Globus pallidus (tissue), 1 donor: Measurements from ENCODE around the gene DDX25.

Experiments used
- DNase-seq: peaks from one replicate; pipeline ENCODE4 v3.0.0-alpha.2; 2015; ENCODE audit warnings: low spot score

DDX25 gene

DNA sequence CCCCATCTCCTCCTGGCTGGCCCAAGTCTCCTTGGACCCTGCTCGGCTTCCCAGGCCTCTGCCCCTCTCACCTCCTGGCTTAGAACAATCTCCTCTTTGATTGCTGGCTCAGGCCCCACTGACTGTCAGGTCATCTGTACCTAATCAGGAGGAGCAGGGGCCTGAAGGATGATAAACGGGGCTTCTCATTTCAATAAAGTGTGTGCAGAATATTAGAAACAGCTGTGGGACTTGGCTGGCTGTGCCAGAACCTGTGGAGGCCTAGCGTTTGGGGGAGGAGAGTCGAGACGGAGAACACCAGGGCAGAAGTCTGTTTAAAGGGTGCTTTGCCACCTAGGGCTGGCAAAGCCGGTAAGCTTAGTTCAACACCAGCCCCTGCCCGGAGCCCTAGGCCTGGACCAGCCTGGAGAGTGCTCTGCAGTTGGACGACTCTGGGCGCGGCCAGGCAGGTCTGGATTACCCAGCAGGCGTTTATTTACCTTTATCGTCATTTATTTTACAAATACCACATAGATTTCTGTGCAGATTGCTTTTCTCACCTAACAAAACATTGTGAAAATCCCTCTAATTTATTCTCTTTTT lies 31.4 kb downstream of the DDX25 start:
- no peak for DNase-seq

DNA sequence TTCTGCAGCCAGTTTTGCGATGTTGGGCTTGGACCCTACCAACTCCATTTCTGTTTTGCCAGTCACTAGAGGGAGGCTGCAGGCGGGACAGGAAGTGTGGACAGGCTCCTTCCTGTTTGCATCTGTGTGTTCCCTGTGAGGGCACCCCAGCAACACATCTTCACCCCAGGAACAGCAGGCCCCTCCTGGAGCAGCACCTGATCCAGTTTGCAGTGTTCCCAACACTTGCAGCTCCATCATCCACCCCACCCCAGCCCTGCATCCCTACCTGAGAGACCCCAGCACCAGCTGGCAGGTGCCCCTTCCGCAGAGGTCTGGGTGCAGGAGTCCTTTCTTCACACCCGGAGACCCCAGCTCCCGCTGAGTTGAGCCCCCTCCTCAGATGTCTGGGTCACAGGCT lies 34.1 kb downstream of the DDX25 start:
- DNase-seq, result no peak

DNA sequence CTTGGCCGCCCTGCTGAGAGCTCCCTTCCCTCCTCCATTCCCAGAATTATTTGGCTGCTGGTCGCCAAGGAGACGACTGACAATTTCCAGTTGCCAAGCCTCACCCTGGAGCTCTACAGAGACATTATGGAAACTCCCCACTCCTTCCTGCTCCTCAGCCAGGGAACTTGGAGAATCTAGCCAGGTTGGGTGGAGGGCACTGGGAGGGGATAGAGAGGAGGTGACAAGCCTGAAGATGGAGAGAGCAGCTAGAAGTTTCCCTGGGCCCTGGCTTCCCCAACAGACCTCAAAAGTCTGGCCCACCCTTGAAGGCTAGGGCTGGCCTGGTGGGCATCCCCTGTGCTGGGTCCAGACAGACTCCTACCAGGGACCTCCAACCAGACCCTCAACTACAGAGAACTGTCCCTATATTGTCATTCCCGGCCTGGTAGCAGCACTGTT lies 34.8 kb downstream of the DDX25 start:
- no peak for DNase-seq

DNA sequence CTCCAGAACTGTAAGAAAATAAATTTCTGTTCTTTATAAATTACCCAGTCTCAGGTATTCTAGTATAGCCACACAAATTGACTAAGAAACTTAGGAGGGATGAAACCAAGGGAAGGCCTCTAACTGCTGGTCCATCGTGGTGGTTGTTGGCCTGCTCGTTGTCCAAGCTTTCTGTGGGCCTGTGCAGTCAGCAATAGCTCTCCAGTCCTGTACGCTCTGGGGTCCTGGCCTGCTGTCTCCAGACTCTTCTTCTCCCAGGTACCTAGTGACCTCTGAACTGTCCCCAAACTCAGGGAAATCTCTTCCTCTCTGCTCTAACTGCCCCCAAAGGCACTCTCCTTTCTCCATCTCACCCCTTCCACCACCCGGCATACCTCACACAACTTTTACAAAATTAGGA lies 35.8 kb downstream of the DDX25 start:
- DNase-seq, result no peak

DNA sequence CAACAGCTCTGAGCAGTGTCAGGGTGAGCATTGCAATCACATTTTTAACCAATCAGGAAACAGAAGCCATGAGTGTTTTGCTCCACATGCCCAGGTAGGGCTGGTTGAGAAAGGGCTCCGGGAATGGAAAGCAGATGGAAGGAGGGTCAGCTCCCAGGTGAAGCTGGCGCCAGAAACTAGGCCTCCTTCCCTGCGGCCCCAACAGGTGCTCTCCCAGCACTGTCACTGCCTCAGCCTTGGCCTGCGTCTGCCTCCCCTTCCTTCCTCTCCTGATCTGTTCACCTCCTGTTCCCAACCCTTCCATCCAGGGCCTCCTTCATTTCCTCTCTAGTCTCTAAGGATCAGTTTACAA lies 36.9 kb downstream of the DDX25 start:
- no peak for DNase-seq

DNA sequence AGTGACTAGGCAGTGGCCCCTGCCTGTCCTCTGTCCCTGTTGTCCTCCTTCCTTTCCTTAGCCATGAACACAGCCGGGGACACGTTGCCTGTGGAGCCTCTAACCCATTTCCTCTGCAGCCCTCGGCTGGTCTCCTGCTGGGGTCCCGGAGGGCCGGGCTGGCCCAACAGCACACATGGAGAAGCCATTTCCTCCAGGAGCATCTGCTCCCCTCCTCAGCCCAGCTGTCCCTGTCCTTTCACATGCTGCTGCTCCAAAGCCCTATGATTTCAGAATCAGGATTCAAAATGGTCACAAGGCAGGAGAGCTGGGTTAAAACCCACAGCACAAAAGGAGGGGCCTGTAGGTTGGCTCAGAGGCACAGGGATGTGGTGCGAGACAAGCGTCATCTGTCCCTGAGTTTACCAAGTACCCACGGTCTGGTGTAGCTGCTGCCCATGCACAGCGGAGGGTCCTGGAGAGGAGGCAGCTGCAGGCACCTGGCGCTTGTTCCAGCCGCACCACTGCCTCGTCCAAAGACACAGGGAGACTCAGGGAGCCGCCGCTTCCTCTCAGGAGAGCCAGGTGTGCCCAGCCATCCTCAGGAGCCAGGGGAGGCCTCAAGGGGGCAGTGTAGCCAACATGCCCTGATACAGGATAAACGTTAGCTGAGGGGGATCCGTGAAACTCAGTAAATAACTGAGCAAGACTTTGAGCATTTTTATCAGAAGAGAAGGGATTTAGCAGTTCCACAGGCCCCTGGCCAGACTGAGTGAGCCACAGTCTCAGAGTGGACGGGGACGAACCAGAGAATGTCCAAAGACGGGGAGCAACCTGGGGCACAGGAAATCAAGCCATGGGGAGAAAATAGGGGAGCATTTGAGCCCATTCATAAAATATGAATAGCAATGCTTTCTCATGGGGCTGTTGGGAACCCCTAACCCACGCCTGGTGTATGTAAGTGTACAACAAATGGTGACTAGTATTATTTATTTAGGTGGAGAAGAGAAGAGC lies 37.6 kb downstream of the DDX25 start:
- no peak for DNase-seq

DNA sequence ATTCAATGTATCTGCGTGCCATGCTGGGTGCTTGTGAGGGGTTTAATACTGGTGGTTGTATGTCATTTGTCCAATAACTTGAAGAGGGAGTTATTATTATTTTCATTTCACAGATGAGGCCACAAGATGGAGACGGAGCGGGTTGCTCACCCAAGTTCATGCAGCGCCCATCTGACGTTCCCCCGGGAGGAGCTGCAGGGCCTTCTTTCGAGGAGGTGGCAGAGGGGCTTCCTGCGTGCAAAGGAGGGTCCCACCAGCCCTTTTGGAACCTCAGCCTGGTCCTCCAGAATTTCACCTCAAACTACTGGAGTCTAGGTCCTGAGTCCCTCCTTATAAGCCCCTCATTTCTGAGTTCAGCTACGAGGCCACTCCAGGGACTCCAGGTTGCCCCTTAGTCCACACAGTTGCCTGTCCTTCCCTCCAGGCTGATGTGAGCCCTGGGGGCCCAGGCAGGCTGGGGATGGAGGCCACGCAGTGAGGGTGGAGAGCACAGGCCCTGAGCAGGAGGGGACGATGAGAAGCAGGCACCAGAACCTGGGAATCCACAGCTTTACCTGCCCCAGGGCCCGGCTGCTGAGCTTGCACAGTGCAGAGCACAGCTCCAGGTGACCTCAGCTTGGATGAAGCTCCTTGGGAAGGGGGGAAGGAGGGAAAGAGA lies 38.6 kb downstream of the DDX25 start:
- DNase-seq, result no peak

DNA sequence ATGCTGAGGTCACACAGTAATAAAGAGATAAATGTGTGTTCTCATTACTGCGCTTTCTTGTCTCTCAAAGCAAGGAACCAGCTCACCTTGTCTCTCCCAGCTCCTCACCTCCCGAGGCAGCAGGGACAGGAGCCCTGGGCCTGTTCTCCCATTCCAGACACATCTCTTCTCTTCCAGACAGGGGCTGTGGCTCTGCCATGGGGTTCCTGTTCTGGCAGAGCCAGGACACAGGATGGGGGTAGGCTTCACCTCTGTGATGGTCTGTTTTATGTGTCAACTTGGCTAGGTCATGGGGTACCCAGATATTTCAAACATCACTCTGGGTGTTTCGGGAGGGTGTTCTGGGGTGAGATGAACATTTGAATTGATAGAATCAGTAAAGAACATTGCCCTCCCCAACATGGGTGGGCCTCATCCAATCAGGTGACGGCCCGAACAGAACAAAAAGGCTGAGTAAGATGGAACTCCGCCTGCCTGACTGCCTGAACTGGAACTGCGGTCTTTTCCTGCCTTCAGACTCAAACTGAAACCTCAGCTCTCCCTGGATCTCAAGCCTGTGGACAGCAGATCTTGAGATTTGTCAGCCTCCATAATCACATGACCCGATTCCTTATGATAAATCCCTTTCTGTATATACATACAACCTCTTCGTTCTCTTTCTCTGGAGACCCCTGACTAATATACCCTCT lies 39.5 kb downstream of the DDX25 start:
- no peak for DNase-seq

DNA sequence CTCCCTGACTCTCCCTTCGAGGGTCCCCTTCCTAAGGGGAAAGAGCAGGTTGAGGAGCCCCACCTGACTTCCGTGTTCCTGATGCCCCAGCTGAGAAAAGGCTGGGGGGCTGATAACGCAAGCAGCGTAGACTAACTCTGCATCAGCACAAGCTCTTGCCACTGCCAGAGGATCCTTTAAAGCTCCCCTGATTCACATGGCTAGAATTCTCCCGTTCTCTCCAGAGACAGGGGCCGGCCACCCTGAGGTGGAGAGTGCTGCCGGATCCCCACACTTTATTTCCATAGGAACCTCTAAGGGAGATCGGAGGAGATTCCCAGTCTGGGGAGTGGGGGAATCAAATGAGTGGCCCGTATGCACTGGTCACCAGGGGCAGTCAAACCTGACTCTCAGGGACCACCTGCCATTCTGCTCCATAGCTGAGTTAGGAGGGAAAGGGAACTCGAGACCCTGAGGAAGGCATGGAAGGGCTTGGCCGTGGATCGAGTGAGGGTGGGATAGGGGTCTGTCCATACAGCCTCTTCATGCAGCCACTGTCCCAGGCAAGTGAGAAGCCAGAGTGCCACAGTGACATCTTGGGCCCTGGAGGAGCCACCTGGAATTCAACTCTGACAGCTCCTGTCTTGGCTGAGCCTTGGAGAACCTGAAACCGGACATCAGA lies 40.2 kb downstream of the DDX25 start:
- no peak for DNase-seq

DNA sequence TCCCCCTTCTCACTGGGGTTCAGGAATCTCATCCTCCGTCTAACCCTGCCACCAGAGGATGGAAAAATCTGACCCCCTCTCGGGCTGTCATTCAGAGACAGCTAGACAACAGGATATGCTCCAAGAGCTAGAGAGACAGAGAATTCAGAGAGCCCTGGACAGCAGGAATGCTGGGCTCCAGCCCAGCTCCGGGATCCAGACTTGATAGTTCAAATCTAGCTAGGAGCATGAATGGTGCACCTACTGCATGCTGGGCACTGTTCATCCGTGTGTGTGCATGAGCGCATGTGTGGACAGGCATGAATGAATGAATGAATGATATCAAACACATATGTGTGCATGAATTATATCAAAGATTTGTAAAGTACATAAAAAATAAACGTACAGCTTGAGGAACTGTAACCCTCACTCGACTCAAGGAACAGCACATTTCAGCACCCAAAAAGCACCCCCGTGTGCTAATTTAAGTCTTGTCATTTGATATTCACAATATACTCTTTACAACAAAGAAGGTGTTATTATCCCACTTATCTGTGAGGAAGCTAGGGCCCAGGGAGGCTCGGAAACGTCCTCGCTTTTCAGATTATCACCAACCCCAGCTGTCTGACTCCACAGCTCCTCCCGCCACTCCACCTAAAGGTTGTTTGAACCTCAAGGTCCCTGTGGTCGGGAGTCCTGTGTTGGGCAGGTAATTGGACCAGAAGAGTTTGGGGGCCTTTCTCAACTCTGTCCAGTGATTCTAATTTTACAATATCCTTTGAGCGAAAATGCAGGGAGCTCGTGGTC lies 40.9 kb downstream of the DDX25 start:
- DNase-seq, result no peak

DNA sequence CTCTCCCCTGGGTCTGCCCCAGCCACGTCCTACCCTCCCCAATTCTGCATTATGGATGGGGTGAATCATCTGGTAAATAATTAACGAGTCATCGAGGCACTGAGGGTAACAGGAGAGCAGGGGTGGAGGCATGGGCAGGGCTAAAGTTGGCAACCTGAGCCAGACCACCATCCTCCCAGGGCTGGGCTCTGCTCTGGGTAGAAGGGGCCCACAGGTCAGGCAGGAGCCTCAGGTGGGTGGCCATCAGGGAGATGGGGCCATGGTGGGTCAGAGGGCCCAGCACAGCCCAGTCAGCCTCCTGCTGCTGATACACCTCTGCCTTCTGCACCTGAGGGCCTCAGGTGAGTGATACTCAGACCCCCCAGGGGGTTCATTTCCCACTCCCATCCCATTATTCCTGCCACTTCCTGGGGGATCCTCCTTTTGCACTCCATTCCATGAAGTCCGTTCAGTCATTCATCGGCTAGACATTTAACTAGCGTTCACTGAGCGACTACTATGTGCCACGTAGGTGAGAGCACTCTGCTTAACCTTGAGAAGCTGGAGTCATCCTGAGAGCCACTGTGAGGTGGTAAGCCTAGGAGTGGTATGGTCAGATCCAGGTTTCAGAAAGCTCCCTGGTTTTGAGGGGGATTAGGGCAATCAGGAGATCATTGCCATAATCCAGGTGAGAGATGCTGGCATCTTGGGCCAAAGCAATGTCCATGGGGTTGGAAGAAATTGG lies 41.7 kb downstream of the DDX25 start, which contains the start of gene VSIG10L2:
Gene VSIG10L2 (plus strand): TSS at position 248 of the 724 bp plus-strand sequence. CDS start 12 bp downstream, at position 260.
- no peak for DNase-seq

DNA sequence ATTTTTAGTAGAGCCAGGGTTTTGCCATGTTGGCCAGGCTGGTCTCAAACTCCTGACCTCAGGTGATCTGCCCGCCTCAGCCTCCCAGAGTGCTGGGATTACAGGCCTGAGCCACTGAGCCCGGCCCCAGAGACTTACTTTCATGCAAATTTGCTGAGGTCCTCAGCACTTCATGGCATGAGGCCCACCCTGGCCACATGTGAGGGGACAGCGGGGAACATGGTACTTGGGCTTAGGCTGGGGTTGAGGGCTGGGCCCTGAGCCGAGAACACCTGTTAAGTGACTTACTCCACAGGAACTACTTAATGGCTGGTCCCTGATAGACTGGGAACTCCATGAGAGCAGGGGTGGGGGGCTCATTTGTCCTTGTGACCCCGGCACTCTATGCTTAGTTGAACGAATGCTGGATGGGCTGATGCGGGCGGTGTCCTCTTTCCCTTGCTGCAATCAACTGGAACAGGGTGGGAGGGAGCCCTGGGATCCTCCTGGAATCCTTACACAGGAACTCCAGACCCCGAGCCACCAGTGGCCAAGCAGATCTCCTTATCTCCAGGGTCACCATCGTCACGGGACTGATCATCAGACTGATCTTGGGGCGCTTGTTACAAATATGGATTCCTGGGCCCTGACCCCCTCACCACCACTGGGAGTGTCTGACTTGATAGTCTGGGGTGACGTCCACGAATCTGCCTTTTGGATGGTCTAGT lies 42.6 kb downstream of the DDX25 start:
- DNase-seq, result no peak

DNA sequence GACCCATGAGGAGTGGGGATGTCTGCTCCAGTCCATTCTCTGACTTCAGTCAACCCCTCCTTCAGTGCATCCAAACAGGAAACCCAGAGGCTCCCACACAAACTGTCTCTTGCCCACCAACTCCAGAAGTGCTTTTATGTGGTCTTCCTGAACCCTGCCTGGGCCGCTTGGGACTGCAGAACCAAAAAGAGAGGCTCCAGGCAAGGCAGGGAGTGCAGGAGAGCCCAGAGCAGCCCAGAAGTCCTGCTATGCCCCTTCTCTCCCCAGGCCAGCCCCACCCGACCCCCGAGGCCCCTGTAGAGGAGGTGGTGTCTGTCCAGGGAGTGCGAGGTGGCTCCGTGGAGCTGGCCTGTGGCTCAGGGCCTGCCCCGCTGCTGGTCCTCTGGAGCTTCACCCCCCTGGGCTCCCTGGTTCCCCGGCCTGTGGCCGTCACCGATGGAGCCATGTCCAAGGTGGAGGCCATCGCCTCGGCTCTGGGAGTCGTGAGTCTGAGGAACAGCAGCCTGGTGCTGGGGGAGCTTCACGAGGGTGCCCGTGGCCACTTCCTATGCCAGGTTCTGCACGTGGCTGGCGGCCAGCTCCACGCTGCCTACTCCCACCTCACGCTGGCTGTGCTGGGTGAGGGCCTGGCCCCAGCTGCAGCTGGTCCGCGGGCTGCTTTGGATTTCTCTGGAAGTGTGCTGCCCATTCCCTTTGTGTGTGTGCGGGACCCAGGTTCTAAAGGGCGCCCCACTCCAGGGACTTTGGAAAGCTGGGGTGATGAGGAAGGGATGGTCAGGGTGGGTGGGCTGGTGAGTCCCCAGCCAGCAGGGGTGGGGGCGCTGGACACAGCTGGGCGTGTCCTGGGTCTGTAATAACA lies 43.3 kb downstream of the DDX25 start:
- DNase-seq, result no peak

DNA sequence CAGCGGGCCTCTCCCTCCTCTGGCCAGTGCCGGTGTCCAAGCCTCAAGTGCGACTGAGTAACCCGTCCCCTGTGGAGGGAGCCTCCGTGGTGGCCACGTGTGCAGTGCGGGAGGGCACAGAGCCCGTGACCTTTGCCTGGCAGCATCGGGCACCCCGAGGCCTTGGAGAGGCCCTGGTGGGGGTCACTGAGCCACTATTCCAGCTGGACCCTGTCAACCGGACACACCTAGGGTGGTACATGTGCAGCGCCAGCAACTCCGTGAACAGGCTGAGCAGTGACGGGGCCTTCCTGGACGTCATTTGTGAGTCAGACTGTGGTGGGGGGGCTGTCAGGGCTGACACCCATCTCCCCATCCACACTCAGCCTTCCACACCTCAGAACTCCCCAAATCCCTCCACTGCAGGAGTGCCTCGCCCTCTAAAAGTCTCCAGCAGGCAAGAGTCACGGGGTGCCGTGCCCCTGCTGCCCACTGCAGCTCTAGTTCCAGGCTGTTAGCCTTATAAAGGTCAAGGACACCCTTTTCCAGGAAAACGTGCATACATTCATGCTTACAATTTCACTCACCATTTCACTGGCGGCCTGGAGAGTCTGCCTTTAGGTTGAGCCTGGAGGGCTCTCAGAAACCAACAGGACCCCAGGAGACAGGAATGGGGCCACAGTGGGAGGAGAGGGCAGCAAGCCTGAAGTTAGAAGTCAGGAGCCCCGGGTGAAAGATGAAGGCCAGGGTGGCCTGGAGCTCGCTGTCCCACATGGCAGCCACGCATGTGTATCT lies 44.2 kb downstream of the DDX25 start:
- DNase-seq, result no peak

DNA sequence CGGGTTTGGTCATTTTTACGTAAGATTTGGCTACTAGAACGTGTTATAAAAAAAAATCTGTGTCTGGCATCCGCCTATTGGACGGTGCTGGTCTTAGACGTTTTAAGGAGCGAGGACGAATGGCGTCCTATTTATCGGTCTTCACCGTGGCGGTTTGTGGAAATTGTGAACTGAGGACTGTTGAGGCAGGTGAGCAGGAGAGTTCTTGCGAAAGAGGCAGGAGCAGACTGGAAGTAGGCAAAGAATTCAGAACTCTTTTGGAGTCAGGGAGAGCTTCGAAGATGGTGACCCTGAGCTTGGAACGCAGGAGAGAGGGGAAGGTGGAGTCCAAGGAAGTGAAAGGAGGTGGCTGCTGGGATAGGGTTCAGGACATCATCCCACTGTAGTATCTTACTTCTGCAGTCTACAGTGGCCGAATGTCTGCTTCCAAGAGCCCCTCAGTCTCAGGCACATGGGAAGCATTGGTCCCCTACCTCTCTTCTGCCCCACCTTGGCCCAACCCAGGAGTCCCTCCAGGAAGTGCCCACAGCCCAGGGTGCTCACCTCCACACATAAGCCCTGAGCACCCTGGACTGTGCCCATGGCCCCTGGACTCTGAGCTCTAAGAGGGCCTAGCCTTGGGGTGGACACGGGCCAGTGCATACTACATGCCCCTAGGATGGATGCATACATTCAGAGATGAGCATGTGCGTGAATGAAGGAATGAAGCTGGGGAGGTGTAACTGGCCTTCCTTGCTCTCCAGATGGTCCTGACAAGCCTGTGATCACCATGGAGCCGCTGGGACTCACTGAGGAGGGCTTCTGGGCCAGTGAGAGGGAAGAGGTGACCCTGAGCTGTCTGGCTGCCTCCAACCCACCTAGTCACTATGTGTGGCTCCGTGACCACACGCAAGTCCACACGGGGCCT lies 45.2 kb downstream of the DDX25 start:
- no peak for DNase-seq

DNA sequence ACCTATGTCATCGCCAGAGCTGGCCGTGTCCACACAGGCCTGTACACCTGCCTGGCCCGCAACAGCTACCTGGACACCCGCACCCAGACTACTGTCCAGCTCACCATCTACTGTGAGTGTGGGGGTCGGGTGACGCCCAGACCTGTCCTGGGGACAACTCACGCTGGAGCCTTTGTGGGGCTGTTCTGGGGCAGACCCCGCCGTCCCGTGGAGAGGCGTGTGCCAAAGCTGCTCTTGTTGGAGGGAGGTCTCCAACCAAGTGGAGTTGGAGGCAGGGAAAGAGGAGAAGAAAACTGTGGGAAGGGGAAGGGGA lies 45.8 kb downstream of the DDX25 start:
- no peak for DNase-seq
